ENCODE data around the gene COPS8.

DNA sequence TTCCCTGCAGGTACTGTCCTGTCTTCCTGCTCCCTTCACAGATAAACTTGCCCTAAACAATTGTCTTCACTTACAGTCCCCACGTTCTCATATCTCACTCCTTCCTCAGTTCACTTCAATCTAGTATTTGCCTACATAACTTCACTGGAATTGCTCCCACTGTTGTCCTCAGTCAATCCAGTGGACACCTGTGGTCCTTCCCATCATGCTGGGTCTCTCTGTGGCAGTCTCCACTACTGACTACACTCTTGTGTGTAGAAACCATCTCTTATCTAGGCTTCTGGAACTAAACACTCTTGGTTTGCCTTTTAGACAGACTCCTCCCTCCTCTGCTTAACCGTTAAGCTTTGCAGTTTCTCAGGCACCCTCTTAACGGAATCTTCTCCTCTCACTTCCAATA, 58.8 kb downstream of the COPS8 start:
- no peak for TF ChIP-seq EZH2 (IDR thresholded peaks at IDR 0.05; ENCODE audit: borderline replicate concordance, low read depth, low read length, poor library complexity, severe bottlenecking)
- TF ChIP-seq, protein P1, sequence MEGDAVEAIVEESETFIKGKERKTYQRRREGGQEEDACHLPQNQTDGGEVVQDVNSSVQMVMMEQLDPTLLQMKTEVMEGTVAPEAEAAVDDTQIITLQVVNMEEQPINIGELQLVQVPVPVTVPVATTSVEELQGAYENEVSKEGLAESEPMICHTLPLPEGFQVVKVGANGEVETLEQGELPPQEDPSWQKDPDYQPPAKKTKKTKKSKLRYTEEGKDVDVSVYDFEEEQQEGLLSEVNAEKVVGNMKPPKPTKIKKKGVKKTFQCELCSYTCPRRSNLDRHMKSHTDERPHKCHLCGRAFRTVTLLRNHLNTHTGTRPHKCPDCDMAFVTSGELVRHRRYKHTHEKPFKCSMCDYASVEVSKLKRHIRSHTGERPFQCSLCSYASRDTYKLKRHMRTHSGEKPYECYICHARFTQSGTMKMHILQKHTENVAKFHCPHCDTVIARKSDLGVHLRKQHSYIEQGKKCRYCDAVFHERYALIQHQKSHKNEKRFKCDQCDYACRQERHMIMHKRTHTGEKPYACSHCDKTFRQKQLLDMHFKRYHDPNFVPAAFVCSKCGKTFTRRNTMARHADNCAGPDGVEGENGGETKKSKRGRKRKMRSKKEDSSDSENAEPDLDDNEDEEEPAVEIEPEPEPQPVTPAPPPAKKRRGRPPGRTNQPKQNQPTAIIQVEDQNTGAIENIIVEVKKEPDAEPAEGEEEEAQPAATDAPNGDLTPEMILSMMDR (conservative IDR thresholded peaks at IDR 0.05; ENCODE audit: low read depth, low read length) = no peak
